ENCODE data around the gene PARD6G. TPM values are rescaled to one million over a fixed set of nuclear protein-coding genes. Genes with fewer than 3 reads are reported as not detected.

PARD6G gene
- total and polyA plus RNA-seq, 4 donors = 11.8 to 20.3 (median 18.2) TPM

GRCh38 chr18:80252136-80252535 lies 4.8 kb upstream of the PARD6G start:
- H3K27ac ChIP-seq (ENCODE audit: low read depth, low read length) = no peak overlapping the region
- H3K36me3 ChIP-seq (ENCODE audit: control insufficient read depth, insufficient read depth, low read length) = no peaks in the 10 kb centered on the region
- H3K9me3 ChIP-seq (ENCODE audit: control insufficient read depth, insufficient read depth, low read length) = no peaks in the 10 kb centered on the region
- H3K4me3 ChIP-seq (ENCODE audit: low read depth, low read length) = no peak overlapping the region
- no peak for DNase-seq (ENCODE audit: low read depth in 4 of 6, low spot score in 6 of 6)
- H3K4me1 ChIP-seq (ENCODE audit: control insufficient read depth, insufficient read depth, low read length) = peaks cover 5% of the 10 kb centered on the region
- 67% methylated on average over 1 of the region's 6 CpGs for WGBS (ENCODE audit: insufficient coverage)
- H3K27me3 ChIP-seq (ENCODE audit: control insufficient read depth, insufficient read depth, low read length) = no peaks in the 10 kb centered on the region

- Histone ChIP-seq H3K9me3 (ENCODE audit: control insufficient read depth, insufficient read depth, low read length) (no peaks in the 10 kb centered on the region), H3K36me3 (ENCODE audit: control insufficient read depth, insufficient read depth, low read length) (no peaks in the 10 kb centered on the region), H3K4me1 (ENCODE audit: control insufficient read depth, insufficient read depth, low read length) (peaks cover 5% of the 10 kb centered on the region), H3K4me3 (ENCODE audit: low read depth, low read length) (no peak overlapping the region), H3K27me3 (ENCODE audit: control insufficient read depth, insufficient read depth, low read length) (no peaks in the 10 kb centered on the region), H3K27ac (ENCODE audit: low read depth, low read length) (no peak overlapping the region)
- DNase-seq (ENCODE audit: low read depth in 4 of 6, low spot score in 6 of 6) = no peak
- WGBS (ENCODE audit: insufficient coverage) = 78% methylated on average over 4 of the region's 5 CpGs
These were observed 4.4 kb upstream of the PARD6G start for GRCh38 chr18:80251700-80252099.

GRCh38 chr18:80250740-80251364 lies 3.5 kb upstream of the PARD6G start:
- WGBS (ENCODE audit: insufficient coverage) = 44% methylated on average over 1 of the region's 6 CpGs
- no peak for DNase-seq (ENCODE audit: low read depth in 4 of 6, low spot score in 6 of 6)

GRCh38 chr18:80249217-80250093 lies 2.1 kb upstream of the PARD6G start:
- H3K27me3 ChIP-seq (ENCODE audit: control insufficient read depth, insufficient read depth, low read length) = no peaks in the 10 kb centered on the region
- peak in 2 of 6 donors; percentile 35 to 62 for DNase-seq (ENCODE audit: low read depth in 4 of 6, low spot score in 6 of 6)
- no peak overlapping the region for H3K27ac ChIP-seq (ENCODE audit: low read depth, low read length)
- no peaks in the 10 kb centered on the region for H3K9me3 ChIP-seq (ENCODE audit: control insufficient read depth, insufficient read depth, low read length)
- H3K4me3 ChIP-seq (ENCODE audit: low read depth, low read length) = no peak overlapping the region
- no peaks in the 10 kb centered on the region for H3K36me3 ChIP-seq (ENCODE audit: control insufficient read depth, insufficient read depth, low read length)
- 53% methylated on average over 6 of the region's 7 CpGs for WGBS (ENCODE audit: insufficient coverage)
- peaks cover 13% of the 10 kb centered on the region for H3K4me1 ChIP-seq (ENCODE audit: control insufficient read depth, insufficient read depth, low read length)

More at GRCh38 chr18:80250740-80251364, 3.5 kb upstream of the PARD6G start:
- no peak overlapping the region for H3K27ac ChIP-seq (ENCODE audit: low read depth, low read length)
- no peaks in the 10 kb centered on the region for H3K27me3 ChIP-seq (ENCODE audit: control insufficient read depth, insufficient read depth, low read length)
- H3K4me3 ChIP-seq (ENCODE audit: low read depth, low read length) = no peak overlapping the region
- H3K9me3 ChIP-seq (ENCODE audit: control insufficient read depth, insufficient read depth, low read length) = no peaks in the 10 kb centered on the region
- H3K36me3 ChIP-seq (ENCODE audit: control insufficient read depth, insufficient read depth, low read length) = no peaks in the 10 kb centered on the region
- H3K4me1 ChIP-seq (ENCODE audit: control insufficient read depth, insufficient read depth, low read length) = peaks cover 9% of the 10 kb centered on the region

GRCh38 chr18:80246445-80247392 lies 595 bp downstream of the PARD6G start:
- Histone ChIP-seq H3K4me1 (ENCODE audit: control insufficient read depth, insufficient read depth, low read length) (peaks cover 13% of the 10 kb centered on the region), H3K9me3 (ENCODE audit: control insufficient read depth, insufficient read depth, low read length) (no peaks in the 10 kb centered on the region), H3K36me3 (ENCODE audit: control insufficient read depth, insufficient read depth, low read length) (no peaks in the 10 kb centered on the region), H3K27me3 (ENCODE audit: control insufficient read depth, insufficient read depth, low read length) (no peaks in the 10 kb centered on the region), H3K27ac (ENCODE audit: low read depth, low read length) (peak overlapping the region; percentile 65), H3K4me3 (ENCODE audit: low read depth, low read length) (peak overlapping the region; percentile 72)
- WGBS (ENCODE audit: insufficient coverage) = under 1% methylated on average over 90 of the region's 106 CpGs
- DNase-seq (ENCODE audit: low read depth in 4 of 6, low spot score in 6 of 6) = peak in 4 of 6 donors; percentile 38 to 84 (median 66)

- 10% methylated on average over 27 of the region's 31 CpGs for WGBS (ENCODE audit: insufficient coverage)
- Histone ChIP-seq H3K9me3 (ENCODE audit: control insufficient read depth, insufficient read depth, low read length) (no peaks in the 10 kb centered on the region), H3K36me3 (ENCODE audit: control insufficient read depth, insufficient read depth, low read length) (no peaks in the 10 kb centered on the region), H3K4me1 (ENCODE audit: control insufficient read depth, insufficient read depth, low read length) (peaks cover 13% of the 10 kb centered on the region), H3K27ac (ENCODE audit: low read depth, low read length) (peak overlapping the region; percentile 54), H3K27me3 (ENCODE audit: control insufficient read depth, insufficient read depth, low read length) (no peaks in the 10 kb centered on the region), H3K4me3 (ENCODE audit: low read depth, low read length) (peak overlapping the region; percentile 72)
- DNase-seq (ENCODE audit: low read depth in 4 of 6, low spot score in 6 of 6) = peak in 1 of 6 donors; percentile 13
These were observed 1.4 kb downstream of the PARD6G start for GRCh38 chr18:80245781-80246444.

- DNase-seq (ENCODE audit: low read depth in 4 of 6, low spot score in 6 of 6) = peak in 1 of 6 donors; percentile 25
These were observed 2.2 kb downstream of the PARD6G start for GRCh38 chr18:80244956-80245730.

GRCh38 chr18:80244167-80244566 lies 3.1 kb downstream of the PARD6G start:
- Histone ChIP-seq H3K27me3 (ENCODE audit: control insufficient read depth, insufficient read depth, low read length) (no peaks in the 10 kb centered on the region), H3K4me1 (ENCODE audit: control insufficient read depth, insufficient read depth, low read length) (peaks cover 13% of the 10 kb centered on the region), H3K27ac (ENCODE audit: low read depth, low read length) (no peak overlapping the region), H3K36me3 (ENCODE audit: control insufficient read depth, insufficient read depth, low read length) (no peaks in the 10 kb centered on the region), H3K4me3 (ENCODE audit: low read depth, low read length) (no peak overlapping the region), H3K9me3 (ENCODE audit: control insufficient read depth, insufficient read depth, low read length) (no peaks in the 10 kb centered on the region)
- WGBS (ENCODE audit: insufficient coverage) = 85% methylated on average over 3 of the region's 6 CpGs
- DNase-seq (ENCODE audit: low read depth in 4 of 6, low spot score in 6 of 6) = no peak

More at GRCh38 chr18:80244956-80245730, 2.2 kb downstream of the PARD6G start:
- Histone ChIP-seq H3K27me3 (ENCODE audit: control insufficient read depth, insufficient read depth, low read length) (no peaks in the 10 kb centered on the region), H3K27ac (ENCODE audit: low read depth, low read length) (no peak overlapping the region), H3K4me1 (ENCODE audit: control insufficient read depth, insufficient read depth, low read length) (peaks cover 13% of the 10 kb centered on the region), H3K4me3 (ENCODE audit: low read depth, low read length) (no peak overlapping the region), H3K9me3 (ENCODE audit: control insufficient read depth, insufficient read depth, low read length) (no peaks in the 10 kb centered on the region), H3K36me3 (ENCODE audit: control insufficient read depth, insufficient read depth, low read length) (no peaks in the 10 kb centered on the region)
- WGBS (ENCODE audit: insufficient coverage) = 81% methylated on average over 8 of the region's 10 CpGs

Data from spinal cord (tissue), 10 donors.